SK-N-SH treated with all-trans-retinoic acid at 6 μM for 48 hours (cell line): ENCODE data around the gene TET2.

ENCODE experiments used
- ATAC-seq: fragments of 200-7000 bp; cut with Tn5 transposase; 3 replicates; pipeline ENCODE4 v1.9.1; 2020; ENCODE audit warnings: mild to moderate bottlenecking, moderate library complexity
- ARNTL ChIP-seq: fragments of 450-650 bp; formaldehyde crosslinking; IDR thresholded peaks from 2 replicates; pipeline ENCODE4 v1.5.0; 2020; ENCODE audit warnings: low read depth, mild to moderate bottlenecking, moderate library complexity, borderline replicate concordance
- BACH2 ChIP-seq: fragments of 250-450 bp; sonication (Bioruptor Pico); IDR thresholded peaks from 2 replicates; pipeline ENCODE4 v1.9.0; 2021; ENCODE audit warnings: mild to moderate bottlenecking, borderline replicate concordance
- CSDC2 ChIP-seq: fragments of 250-450 bp; sonication (Bioruptor Pico); IDR thresholded peaks from 2 replicates; pipeline ENCODE4 v1.5.0; 2020; ENCODE audit warnings: mild to moderate bottlenecking, moderate library complexity
- CSRNP3 ChIP-seq: fragments of 250-450 bp; sonication (Bioruptor Pico); IDR thresholded peaks from 2 replicates; pipeline ENCODE4 v1.5.1; 2021; ENCODE audit warnings: mild to moderate bottlenecking, moderate library complexity
- ESRRG ChIP-seq: fragments of 250-450 bp; sonication (Bioruptor Pico); IDR thresholded peaks from 2 replicates; pipeline ENCODE4 v1.6.1; 2021; ENCODE audit warnings: mild to moderate bottlenecking
- GLIS3 ChIP-seq: fragments of 250-450 bp; sonication (Bioruptor Pico); IDR thresholded peaks from 2 replicates; pipeline ENCODE4 v1.5.0; 2020; ENCODE audit warnings: mild to moderate bottlenecking, moderate library complexity
- ISL1 ChIP-seq: fragments of 250-450 bp; sonication (Bioruptor Pico); IDR thresholded peaks from 2 replicates; pipeline ENCODE4 v2.1.2; 2022; ENCODE audit warnings: mild to moderate bottlenecking, moderate library complexity
- OSR1 ChIP-seq: fragments of 250-450 bp; sonication (Bioruptor Pico); IDR thresholded peaks from 2 replicates; pipeline ENCODE4 v1.8.0; 2022; ENCODE audit warnings: moderate library complexity, mild to moderate bottlenecking, inconsistent platforms
- PATZ1 ChIP-seq: fragments of 250-450 bp; sonication (Bioruptor Pico); IDR thresholded peaks from 2 replicates; pipeline ENCODE4 v1.8.0; 2020; ENCODE audit warnings: mild to moderate bottlenecking, moderate library complexity, borderline replicate concordance
- POU6F1 ChIP-seq: fragments of 250-450 bp; sonication (Bioruptor Pico); IDR thresholded peaks from 2 replicates; pipeline ENCODE4 v1.8.0; 2021; ENCODE audit warnings: low read depth, mild to moderate bottlenecking, moderate library complexity, borderline replicate concordance
- PPARA ChIP-seq: fragments of 250-450 bp; sonication (Bioruptor Pico); IDR thresholded peaks from 2 replicates; pipeline ENCODE4 v1.5.0; 2020; ENCODE audit warnings: mild to moderate bottlenecking, borderline replicate concordance
- RARB ChIP-seq: fragments of 250-450 bp; sonication (Bioruptor Pico); IDR thresholded peaks from 2 replicates; pipeline ENCODE4 v1.8.0; 2021; ENCODE audit warnings: mild to moderate bottlenecking, moderate library complexity
- TCF4 ChIP-seq: fragments of 250-450 bp; sonication (Bioruptor Pico); IDR thresholded peaks from 2 replicates; pipeline ENCODE4 v1.8.0; 2021; ENCODE audit warnings: mild to moderate bottlenecking, moderate library complexity, borderline replicate concordance
- TOX ChIP-seq: fragments of 250-450 bp; sonication (Bioruptor Pico); IDR thresholded peaks from 2 replicates; pipeline ENCODE4 v1.8.0; 2021; ENCODE audit warnings: mild to moderate bottlenecking, moderate library complexity, borderline replicate concordance
- TSHZ2 ChIP-seq: fragments of 250-450 bp; sonication (Bioruptor Pico); IDR thresholded peaks from 2 replicates; pipeline ENCODE4 v1.5.0; 2020; ENCODE audit warnings: mild to moderate bottlenecking, moderate library complexity
- ZC3H10 ChIP-seq: fragments of 250-450 bp; sonication (Bioruptor Pico); IDR thresholded peaks from 2 replicates; pipeline ENCODE4 v1.5.1; 2021; ENCODE audit warnings: mild to moderate bottlenecking, moderate library complexity
- ZFP3 ChIP-seq: fragments of 250-450 bp; sonication (Bioruptor Pico); IDR thresholded peaks from 2 replicates; pipeline ENCODE4 v1.5.0; 2020; ENCODE audit warnings: mild to moderate bottlenecking, moderate library complexity
- ZFP30 ChIP-seq: fragments of 450-650 bp; formaldehyde crosslinking; IDR thresholded peaks from 2 replicates; pipeline ENCODE4 v1.5.0; 2022; ENCODE audit warnings: mild to moderate bottlenecking, moderate library complexity
- ZNF565 ChIP-seq: fragments of 450-650 bp; formaldehyde crosslinking; conservative IDR thresholded peaks from 2 replicates; pipeline ENCODE4 v1.5.0; 2020; ENCODE audit warnings: low read depth, mild to moderate bottlenecking, moderate library complexity
- ZNF70 ChIP-seq: fragments of 450-650 bp; formaldehyde crosslinking; IDR thresholded peaks from 2 replicates; pipeline ENCODE4 v1.5.0; 2020; ENCODE audit warnings: mild to moderate bottlenecking, moderate library complexity
- ZNF8 ChIP-seq: fragments of 450-650 bp; formaldehyde crosslinking; IDR thresholded peaks from 2 replicates; pipeline ENCODE4 v1.5.0; 2020; ENCODE audit warnings: mild to moderate bottlenecking, moderate library complexity

The TET2 gene

GRCh38 chr4:105227054-105227453 lies 80.4 kb downstream of the TET2 start:
- TF ChIP-seq PATZ1 (CRISPR knock-in tag) (no peak), ZNF565 (no peak), TSHZ2 (no peak), TOX (no peak), ZC3H10 (CRISPR knock-in tag) (no peak), CSRNP3 (CRISPR knock-in tag) (no peak), CSDC2 (CRISPR knock-in tag) (no peak), TCF4 (CRISPR knock-in tag) (no peak), ZFP3 (CRISPR knock-in tag) (no peak), ZNF70 (no peak), ARNTL (no peak), ESRRG (CRISPR knock-in tag) (no peak), GLIS3 (no peak), OSR1 (CRISPR knock-in tag) (no peak), POU6F1 (CRISPR knock-in tag) (no peak), ISL1 (CRISPR knock-in tag) (no peak), BACH2 (CRISPR knock-in tag) (no peak), PPARA (CRISPR knock-in tag) (no peak), RARB (CRISPR knock-in tag) (no peak), ZNF8 (no peak)
- no peak for ATAC-seq

GRCh38 chr4:105230287-105230686 lies 83.6 kb downstream of the TET2 start:
- TF ChIP-seq TSHZ2 = no peak
- TF ChIP-seq ZC3H10 (CRISPR knock-in tag) = no peak
- ATAC-seq = no peak

GRCh38 chr4:105232374-105232773 lies 85.7 kb downstream of the TET2 start:
- ATAC-seq = no peak
- TF ChIP-seq BACH2 (CRISPR knock-in tag) (no peak), CSRNP3 (CRISPR knock-in tag) (no peak), PPARA (CRISPR knock-in tag) (no peak), ZNF70 (no peak), ZC3H10 (CRISPR knock-in tag) (no peak), ISL1 (CRISPR knock-in tag) (no peak), TCF4 (CRISPR knock-in tag) (no peak), PATZ1 (CRISPR knock-in tag) (no peak), ZFP3 (CRISPR knock-in tag) (no peak), ZNF8 (no peak), CSDC2 (CRISPR knock-in tag) (no peak), GLIS3 (no peak), ARNTL (no peak), OSR1 (CRISPR knock-in tag) (no peak), RARB (CRISPR knock-in tag) (no peak), ZNF565 (no peak), ZFP30 (CRISPR knock-in tag) (no peak)
